T-helper 2 cell (primary cell): ENCODE data around the gene CAMK2G.
"Not testable (repeated sequence)": the region's sequence is repeated elsewhere in the genome, so short reads cannot be mapped to it uniquely, and the experiment has no call there.

ENCODE experiments used
- DNase-seq, 5 experiments: peaks; one replicate each; pipeline versions ENCODE4 v3.0.0 to v3.0.0-alpha.2; 2012 to 2022
- total RNA-seq, 2 donors: gene quantifications; one replicate each; lab custom pipeline; 2026; lab: John Stamatoyannopoulos, UW

CAMK2G gene
- total RNA-seq, result 72.0 to 99.7 reads per million in 2 donors

GRCh38 chr10:73874267-73875138 is at the start of gene CAMK2G:
CAMK2G (minus strand) TSS chr10:73874555; CDS start chr10:73874461, 94 bp downstream.
- DNase-seq, result peak; percentile 61 to 94 (median 74)

GRCh38 chr10:73922864-73923133 is 48.4 kb upstream of the CAMK2G start:
- no peak for DNase-seq

- peak in 2 of 5 experiments; percentile 50 to 78 for DNase-seq
Measured at GRCh38 chr10:73922007-73922863, 47.9 kb upstream of the CAMK2G start.

GRCh38 chr10:73920089-73920488 is 45.7 kb upstream of the CAMK2G start:
- DNase-seq, result peak in 1 of 5 experiments; percentile 26

- DNase-seq, result not testable (repeated sequence)
Measured at GRCh38 chr10:73919481-73919880, 45.1 kb upstream of the CAMK2G start.

GRCh38 chr10:73917566-73918305 is 43.4 kb upstream of the CAMK2G start:
- DNase-seq, result no peak

- DNase-seq, result no peak
Measured at GRCh38 chr10:73916761-73917470, 42.6 kb upstream of the CAMK2G start.

GRCh38 chr10:73915206-73915851 is 41.0 kb upstream of the CAMK2G start:
- no peak for DNase-seq

GRCh38 chr10:73914036-73914435 is 39.7 kb upstream of the CAMK2G start:
- DNase-seq, result no peak

- no peak for DNase-seq
Measured at GRCh38 chr10:73911553-73912004, 37.2 kb upstream of the CAMK2G start.

- DNase-seq, result peak in 4 of 5 experiments; percentile 11 to 71 (median 23)
Measured at GRCh38 chr10:73910764-73911552, 36.6 kb upstream of the CAMK2G start, which contains the start of gene PLAU. PLAU (plus strand) TSS chr10:73911132; CDS start chr10:73911556, 424 bp downstream.

- peak in 1 of 5 experiments; percentile 35 for DNase-seq
Measured at GRCh38 chr10:73910401-73910763, 36.0 kb upstream of the CAMK2G start.

GRCh38 chr10:73909540-73910115 is 35.3 kb upstream of the CAMK2G start:
- no peak for DNase-seq

GRCh38 chr10:73908853-73909539 is 34.6 kb upstream of the CAMK2G start:
- peak in 3 of 5 experiments; percentile 31 to 91 (median 44) for DNase-seq

- no peak for DNase-seq
Measured at GRCh38 chr10:73907841-73908517, 33.6 kb upstream of the CAMK2G start.

GRCh38 chr10:73906524-73907447 is 32.4 kb upstream of the CAMK2G start:
- no peak for DNase-seq

- no peak for DNase-seq
Measured at GRCh38 chr10:73905256-73906020, 31.1 kb upstream of the CAMK2G start.
